Fibroblast of villous mesenchyme (primary cell): Measurements from ENCODE around the gene IGHMBP2. TPM values are rescaled to one million over a fixed set of nuclear protein-coding genes. Genes with fewer than 3 reads are reported as not detected.
"Not testable (repeated sequence)": the region's sequence is repeated elsewhere in the genome, so short reads cannot be mapped to it uniquely, and the experiment has no call there.

Experiments used
- DNase-seq: peaks from one replicate; pipeline ENCODE4 v3.0.0-alpha.2; 2010; ENCODE audit warnings: low read depth
- H3K4me3 ChIP-seq: 2 replicates; pipeline ENCODE4 v1.5.1; 2011; ENCODE audit warnings: low read depth, mild to moderate bottlenecking, low read length
- total RNA-seq: library from RNA; depleted of rRNA; stranded (reverse); fragments of >200 nt; gene quantifications from 2 replicates; pipeline ENCODE4 v1.2.3, GENCODE V29; 2012
- TF ChIP-seq, protein P1 (sequence below): IDR thresholded peaks from 2 replicates; pipeline ENCODE4 v1.5.1; 2012; ENCODE audit warnings: low read depth, mild to moderate bottlenecking, low read length; ENCODE audit not compliant: insufficient read depth

The IGHMBP2 gene
- 9.9 and 14.2 TPM in 2 replicates for total RNA-seq

DNA sequence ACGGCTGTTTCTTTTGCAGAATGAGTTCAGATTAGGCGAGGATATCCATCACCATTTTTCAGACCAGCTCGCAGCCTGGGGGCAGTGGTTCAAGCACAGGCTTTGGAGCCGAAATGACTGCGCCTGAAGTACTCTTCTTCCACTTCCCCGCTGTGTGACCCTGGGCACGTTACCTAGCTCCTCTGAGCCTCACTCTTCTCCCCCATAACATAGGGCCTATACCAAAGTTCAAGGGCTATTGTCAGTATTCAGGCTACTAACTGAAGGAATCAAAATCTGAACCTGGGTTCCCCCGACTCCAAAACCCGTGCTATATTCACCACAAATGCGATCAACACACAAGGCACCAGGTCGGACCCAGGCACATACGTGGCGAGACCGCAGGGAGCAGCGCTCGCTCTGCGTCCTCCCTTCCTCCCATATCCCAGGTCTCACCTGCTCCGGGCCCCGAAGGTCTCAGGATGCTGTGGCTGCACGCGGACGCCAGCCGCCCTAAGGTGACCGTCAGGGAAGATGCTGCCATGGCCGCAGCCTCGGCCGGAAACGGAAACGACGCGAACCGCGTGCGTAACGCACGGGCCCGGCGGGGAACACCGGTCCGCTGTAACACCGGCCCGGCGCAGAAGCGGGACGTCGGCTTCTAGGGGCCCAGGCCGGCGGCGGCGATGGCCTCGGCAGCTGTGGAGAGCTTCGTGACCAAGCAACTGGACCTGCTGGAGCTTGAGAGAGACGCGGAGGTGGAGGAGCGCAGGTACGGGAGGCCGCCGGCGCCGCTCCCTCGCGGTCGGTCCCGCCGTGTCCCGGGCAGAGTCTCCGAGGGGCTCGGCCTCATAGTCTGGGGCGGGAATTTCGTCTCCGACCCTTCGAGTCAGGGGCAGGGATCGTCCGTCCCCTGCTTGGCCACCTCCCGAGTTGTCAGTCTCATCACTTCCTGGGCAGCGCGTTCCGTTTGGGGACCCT lies at the start of gene IGHMBP2, which contains the start of gene MRPL21:
TSS of gene IGHMBP2 (plus strand) at position 604 of the 960 bp plus-strand sequence. CDS start at position 666, 62 bp downstream.
TSS of gene MRPL21 (minus strand) at position 545 of the 960 bp plus-strand sequence. CDS start at position 523, 22 bp downstream.
- TF ChIP-seq, protein P1, sequence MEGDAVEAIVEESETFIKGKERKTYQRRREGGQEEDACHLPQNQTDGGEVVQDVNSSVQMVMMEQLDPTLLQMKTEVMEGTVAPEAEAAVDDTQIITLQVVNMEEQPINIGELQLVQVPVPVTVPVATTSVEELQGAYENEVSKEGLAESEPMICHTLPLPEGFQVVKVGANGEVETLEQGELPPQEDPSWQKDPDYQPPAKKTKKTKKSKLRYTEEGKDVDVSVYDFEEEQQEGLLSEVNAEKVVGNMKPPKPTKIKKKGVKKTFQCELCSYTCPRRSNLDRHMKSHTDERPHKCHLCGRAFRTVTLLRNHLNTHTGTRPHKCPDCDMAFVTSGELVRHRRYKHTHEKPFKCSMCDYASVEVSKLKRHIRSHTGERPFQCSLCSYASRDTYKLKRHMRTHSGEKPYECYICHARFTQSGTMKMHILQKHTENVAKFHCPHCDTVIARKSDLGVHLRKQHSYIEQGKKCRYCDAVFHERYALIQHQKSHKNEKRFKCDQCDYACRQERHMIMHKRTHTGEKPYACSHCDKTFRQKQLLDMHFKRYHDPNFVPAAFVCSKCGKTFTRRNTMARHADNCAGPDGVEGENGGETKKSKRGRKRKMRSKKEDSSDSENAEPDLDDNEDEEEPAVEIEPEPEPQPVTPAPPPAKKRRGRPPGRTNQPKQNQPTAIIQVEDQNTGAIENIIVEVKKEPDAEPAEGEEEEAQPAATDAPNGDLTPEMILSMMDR: no peak
- peak; percentile 87 for DNase-seq
- peak within 1 kb of the TSS; percentile 100 for H3K4me3 ChIP-seq

DNA sequence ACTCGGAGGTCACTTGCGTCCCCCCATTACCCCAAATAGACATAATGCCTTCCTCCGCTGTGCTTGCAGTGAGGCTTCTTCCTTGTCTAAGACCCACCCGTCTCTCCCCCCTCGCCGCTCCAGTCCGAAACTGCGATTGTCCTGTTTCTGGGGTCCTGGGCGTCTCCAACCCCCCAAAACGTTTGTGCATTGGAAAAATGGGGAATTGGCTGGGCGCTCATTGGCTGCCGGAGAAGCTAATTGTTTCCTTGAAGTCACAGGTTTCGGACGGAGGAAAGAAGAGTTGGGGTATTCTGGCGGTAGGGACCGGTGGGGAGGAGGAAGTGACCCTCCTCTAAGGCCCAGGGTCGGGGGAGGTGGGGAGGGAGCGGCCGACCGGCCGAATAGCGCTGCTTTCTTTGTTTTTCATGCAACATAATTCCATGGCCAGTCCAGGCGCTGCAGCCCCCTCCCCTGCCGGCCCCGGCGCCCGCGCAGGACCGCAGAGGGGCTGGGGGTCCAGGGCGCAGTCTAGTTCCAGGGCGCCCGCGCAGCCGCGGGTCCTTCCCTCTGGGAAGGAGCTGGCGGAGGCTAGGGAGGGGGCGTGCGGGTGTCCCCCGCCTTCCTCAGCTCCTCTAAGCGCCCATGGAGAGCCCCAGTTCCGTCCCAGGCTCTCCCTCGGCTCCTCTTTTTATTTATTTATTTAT lies 49.3 kb upstream of the IGHMBP2 start:
- TF ChIP-seq, protein P1: no peak
- DNase-seq: no peak
- H3K4me3 ChIP-seq: peak overlapping the region; percentile 63

DNA sequence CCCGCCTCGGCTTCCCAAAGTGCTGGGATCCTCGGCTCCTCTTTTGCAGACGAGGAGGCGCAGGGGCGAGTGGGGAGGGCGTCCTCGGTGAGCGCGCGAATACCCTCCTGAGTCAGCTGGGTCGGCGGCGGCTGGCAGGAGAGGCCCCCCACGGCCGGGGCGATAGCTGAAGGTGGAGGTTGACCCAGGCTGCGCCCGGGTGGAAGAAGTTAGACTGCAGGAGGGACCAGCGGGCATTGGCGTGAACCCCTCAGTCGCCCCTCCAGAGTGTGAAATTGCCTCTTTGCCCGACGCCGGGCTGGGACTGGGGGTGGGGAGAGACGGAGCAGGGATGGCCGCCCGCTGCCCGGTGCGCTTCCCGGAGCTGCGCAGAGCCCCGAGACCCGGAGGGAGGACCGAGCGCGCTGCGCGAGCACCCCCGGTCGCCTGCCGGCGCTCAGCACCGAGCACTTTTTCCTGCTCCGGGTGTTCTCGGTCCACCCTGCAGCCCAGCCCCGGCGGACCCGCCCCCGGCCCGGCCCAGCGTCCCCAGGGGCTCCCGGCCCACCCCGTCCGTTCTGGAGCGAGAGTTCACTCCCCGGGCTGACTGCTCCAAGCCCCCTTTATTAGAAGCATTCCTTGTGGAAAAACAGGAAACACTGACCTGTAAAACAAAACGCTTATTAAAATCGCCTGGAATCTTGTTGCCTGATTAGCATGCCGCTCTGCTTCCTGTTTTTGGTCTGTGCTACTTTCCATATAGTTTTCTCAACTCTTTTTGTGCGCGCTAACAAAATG lies 48.3 kb upstream of the IGHMBP2 start:
- peak overlapping the region; percentile 63 for H3K4me3 ChIP-seq
- TF ChIP-seq, protein P1: no peak
- peak; percentile 55 for DNase-seq

DNA sequence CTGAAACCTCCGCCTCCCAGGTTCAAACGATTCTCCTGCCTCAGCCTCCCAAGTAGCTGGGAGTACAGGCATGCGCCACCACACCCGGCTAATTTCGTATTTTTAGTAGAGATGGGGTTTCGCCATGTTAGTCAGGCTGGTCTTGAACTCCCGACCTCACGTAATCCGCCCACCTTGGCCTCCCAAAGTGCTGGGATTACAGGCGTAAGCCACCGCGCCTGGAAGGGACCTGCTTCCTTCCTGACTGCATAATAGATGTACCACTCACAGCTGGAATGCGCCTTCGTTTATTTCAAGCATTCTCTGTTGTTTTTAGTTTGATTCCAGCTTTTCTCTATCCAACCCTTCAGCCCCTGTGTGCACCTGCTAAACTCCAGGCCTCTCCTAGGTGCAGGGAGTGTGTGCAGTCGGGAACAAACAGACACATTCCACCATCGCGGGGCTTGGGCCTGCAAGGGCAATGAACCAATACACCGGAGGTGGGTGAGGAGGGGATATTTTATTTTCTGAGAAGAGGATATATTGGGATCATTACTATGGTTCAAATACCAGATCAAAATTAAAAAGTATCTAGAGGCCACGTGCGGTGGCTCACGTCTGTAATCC lies 47.2 kb upstream of the IGHMBP2 start:
- DNase-seq, H3K4me3 ChIP-seq: not testable (repeated sequence)

DNA sequence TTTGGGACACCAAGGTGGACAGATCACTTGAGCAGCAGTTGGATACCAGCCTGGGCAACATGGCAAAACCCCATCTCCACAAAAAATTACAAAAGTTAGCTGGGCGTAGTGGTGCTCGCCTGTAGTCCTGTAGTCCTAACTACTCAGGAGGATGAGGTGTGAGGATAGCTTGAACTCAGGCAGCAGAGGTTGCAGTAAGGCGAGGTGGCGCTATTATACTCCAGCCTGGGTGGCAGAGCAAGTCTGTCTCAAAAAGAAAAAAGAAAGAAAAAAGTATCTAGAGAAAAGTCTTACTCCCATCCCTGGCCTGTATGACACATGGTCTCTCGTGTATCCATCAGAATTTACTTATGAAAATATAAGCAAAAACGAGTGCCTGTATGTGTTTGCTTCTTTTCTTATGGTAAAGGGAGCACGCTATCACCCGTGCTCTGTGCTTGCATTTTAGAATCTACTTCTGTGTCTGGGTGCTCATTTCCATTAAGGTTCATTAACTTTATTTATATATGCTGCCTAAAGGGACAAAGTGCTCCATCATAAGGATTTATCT lies 46.6 kb upstream of the IGHMBP2 start:
- H3K4me3 ChIP-seq: no peak overlapping the region
- DNase-seq: no peak
- TF ChIP-seq, protein P1: no peak

DNA sequence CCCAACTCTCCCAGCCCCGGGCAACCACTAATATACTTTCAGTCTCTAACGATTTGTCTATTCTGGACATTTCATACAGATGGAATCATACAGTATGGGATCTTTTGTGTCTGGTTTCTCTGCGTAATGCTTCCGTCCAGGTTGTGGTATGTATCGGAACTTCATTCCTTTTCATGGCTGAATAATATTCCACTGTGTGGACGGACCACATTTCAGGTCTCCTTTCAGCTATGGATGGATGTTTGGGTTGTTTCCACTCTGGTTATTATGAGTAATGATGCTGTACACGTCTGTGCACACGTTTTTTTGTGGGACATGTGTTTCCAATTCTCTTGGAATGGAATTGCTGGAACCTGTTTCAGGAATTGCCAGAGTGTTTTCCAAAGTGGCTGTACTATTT lies 44.6 kb upstream of the IGHMBP2 start:
- TF ChIP-seq, protein P1: no peak
- DNase-seq: no peak
- H3K4me3 ChIP-seq: no peak overlapping the region
